Fibroblast of skin of left biceps (primary cell): ENCODE measurements around the gene POU6F1.

Experiments
- DNase-seq, 2 experiments: peaks; one replicate each; pipeline ENCODE4 v3.0.0-alpha.2; 2013; ENCODE audit warnings: low read depth in 2 of 2

The POU6F1 gene

GRCh38 chr12:51198568-51199365 lies 19.1 kb downstream of the POU6F1 start:
- DNase-seq = no peak

- no peak for DNase-seq
These were observed 19.9 kb downstream of the POU6F1 start for GRCh38 chr12:51197736-51198567.

- no peak for DNase-seq
These were observed 21.3 kb downstream of the POU6F1 start for GRCh38 chr12:51196547-51196946.

- DNase-seq = no peak
These were observed 22.0 kb downstream of the POU6F1 start for GRCh38 chr12:51195841-51196240.

- no peak for DNase-seq
These were observed 25.6 kb downstream of the POU6F1 start for GRCh38 chr12:51192284-51192671.

- DNase-seq = no peak
These were observed 26.2 kb downstream of the POU6F1 start for GRCh38 chr12:51191516-51192283.

GRCh38 chr12:51190820-51191219 lies 27.0 kb downstream of the POU6F1 start:
- no peak for DNase-seq

GRCh38 chr12:51189790-51190355 lies 28.0 kb downstream of the POU6F1 start:
- no peak for DNase-seq

- DNase-seq = no peak
These were observed 29.4 kb downstream of the POU6F1 start for GRCh38 chr12:51188359-51189051.

GRCh38 chr12:51187370-51187987 lies 30.4 kb downstream of the POU6F1 start:
- no peak for DNase-seq

GRCh38 chr12:51186465-51187085 lies 31.3 kb downstream of the POU6F1 start:
- DNase-seq = no peak

GRCh38 chr12:51185171-51185717 lies 32.6 kb downstream of the POU6F1 start:
- DNase-seq = no peak

GRCh38 chr12:51183816-51184215 lies 34.0 kb downstream of the POU6F1 start:
- DNase-seq = no peak

GRCh38 chr12:51183349-51183748 lies 34.5 kb downstream of the POU6F1 start:
- DNase-seq = no peak

- no peak for DNase-seq
These were observed 36.3 kb downstream of the POU6F1 start for GRCh38 chr12:51181558-51181957.

- no peak for DNase-seq
These were observed 40.0 kb downstream of the POU6F1 start for GRCh38 chr12:51177897-51178296.

- DNase-seq = no peak
These were observed 43.4 kb downstream of the POU6F1 start for GRCh38 chr12:51174501-51174900.

GRCh38 chr12:51172515-51173431 lies 45.1 kb downstream of the POU6F1 start, which contains the start of gene TFCP2:
Gene TFCP2, minus strand, starts transcription at chr12:51173135. Its CDS starts 713 bp downstream, at chr12:51172422.
- DNase-seq = peak; percentile 87 to 89
